ENCODE measurements around the gene KCND3.

DNA sequence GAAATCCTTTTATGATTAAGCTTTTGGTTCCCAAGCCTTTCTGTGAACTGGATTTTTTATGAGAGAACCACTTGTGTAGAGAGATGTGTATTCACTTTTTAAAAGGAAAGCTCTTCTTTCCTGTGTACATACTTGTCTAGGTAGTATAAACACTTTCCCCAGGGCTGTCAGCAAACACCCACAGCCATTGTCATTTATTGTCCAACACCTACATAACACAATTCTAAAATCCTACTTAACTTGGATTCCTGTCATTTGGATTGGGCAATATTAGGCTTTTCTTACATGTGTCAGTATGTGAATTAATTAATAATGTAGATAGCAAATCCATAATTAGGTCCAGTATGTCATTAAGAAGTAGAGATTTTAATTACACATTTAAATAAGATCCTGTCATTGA is 221.4 kb downstream of the KCND3 start:
- TF ChIP-seq, protein P1, sequence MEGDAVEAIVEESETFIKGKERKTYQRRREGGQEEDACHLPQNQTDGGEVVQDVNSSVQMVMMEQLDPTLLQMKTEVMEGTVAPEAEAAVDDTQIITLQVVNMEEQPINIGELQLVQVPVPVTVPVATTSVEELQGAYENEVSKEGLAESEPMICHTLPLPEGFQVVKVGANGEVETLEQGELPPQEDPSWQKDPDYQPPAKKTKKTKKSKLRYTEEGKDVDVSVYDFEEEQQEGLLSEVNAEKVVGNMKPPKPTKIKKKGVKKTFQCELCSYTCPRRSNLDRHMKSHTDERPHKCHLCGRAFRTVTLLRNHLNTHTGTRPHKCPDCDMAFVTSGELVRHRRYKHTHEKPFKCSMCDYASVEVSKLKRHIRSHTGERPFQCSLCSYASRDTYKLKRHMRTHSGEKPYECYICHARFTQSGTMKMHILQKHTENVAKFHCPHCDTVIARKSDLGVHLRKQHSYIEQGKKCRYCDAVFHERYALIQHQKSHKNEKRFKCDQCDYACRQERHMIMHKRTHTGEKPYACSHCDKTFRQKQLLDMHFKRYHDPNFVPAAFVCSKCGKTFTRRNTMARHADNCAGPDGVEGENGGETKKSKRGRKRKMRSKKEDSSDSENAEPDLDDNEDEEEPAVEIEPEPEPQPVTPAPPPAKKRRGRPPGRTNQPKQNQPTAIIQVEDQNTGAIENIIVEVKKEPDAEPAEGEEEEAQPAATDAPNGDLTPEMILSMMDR (IDR thresholded peaks at IDR 0.05): no peak
- TF ChIP-seq POLR2A (IDR thresholded peaks at IDR 0.05): no peak
